Spleen (tissue), 7 donors: ENCODE results near the gene SMG6.

Experiments used
- POLR2A ChIP-seq, 3 donors: fragments of 450-650 bp; IDR thresholded peaks; one replicate each; pipeline ENCODE4 v1.5.1; 2017; ENCODE audit warnings: antibody characterized with exemption in 3 of 3, mild to moderate bottlenecking in 1 of 3
- TF ChIP-seq, protein P1 (sequence below), 11 experiments: fragments of 200-600 bp in 7 of 11; fragments of 450-650 bp in 4 of 11; sonication (generic) in 4 of 11; IDR thresholded peaks in 8 of 11; conservative IDR thresholded peaks in 3 of 11; 1 replicate in 7 of 11; 2 replicates in 4 of 11; pipeline versions ENCODE4 v1.4.0 to v1.8.0; 2016 to 2021; ENCODE audit warnings: antibody characterized with exemption in 11 of 11, inconsistent platforms in 4 of 11, mild to moderate bottlenecking in 1 of 11
- donor health status: DM: no; HTN: no; CAD: no; lungs with moderate emphysema.
- donor health status: DM: no; HTN: no; CAD: no.
- donor health status: DM: no; HTN: no; CAD: no.

DNA sequence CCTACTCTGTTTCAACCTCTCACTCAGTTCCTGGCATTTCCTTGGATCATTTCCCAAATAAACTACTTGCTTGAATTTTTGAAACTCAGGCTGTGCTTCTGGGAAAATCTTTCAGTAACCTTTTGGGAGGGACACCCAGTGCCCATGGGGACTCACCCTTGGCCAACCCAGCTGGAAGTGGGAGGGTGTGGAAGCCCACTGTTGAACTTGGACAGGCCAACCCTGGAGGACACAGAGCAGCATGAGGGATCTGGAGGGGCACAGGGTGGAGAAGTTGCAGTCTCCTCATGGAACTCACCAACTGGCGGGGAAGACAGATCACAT lies 289.6 kb downstream of the SMG6 start:
- no peak for TF ChIP-seq POLR2A (IDR thresholded peaks at IDR 0.05)
- TF ChIP-seq, protein P1, sequence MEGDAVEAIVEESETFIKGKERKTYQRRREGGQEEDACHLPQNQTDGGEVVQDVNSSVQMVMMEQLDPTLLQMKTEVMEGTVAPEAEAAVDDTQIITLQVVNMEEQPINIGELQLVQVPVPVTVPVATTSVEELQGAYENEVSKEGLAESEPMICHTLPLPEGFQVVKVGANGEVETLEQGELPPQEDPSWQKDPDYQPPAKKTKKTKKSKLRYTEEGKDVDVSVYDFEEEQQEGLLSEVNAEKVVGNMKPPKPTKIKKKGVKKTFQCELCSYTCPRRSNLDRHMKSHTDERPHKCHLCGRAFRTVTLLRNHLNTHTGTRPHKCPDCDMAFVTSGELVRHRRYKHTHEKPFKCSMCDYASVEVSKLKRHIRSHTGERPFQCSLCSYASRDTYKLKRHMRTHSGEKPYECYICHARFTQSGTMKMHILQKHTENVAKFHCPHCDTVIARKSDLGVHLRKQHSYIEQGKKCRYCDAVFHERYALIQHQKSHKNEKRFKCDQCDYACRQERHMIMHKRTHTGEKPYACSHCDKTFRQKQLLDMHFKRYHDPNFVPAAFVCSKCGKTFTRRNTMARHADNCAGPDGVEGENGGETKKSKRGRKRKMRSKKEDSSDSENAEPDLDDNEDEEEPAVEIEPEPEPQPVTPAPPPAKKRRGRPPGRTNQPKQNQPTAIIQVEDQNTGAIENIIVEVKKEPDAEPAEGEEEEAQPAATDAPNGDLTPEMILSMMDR (IDR thresholded peaks at IDR 0.05 in 8 of 11, conservative IDR thresholded peaks at IDR 0.05 in 3 of 11), result no peak
